GM12801 (cell line): Measurements from ENCODE around the gene SH2D7.

Source experiments
- TF ChIP-seq, protein P1 (sequence below): IDR thresholded peaks from one replicate; pipeline ENCODE4 v1.5.1; 2011; ENCODE audit warnings: control low read depth; ENCODE audit not compliant: insufficient read length; ENCODE audit errors: extremely low read depth

SH2D7 gene

GRCh38 chr15:78054966-78055365, 37.4 kb upstream of the SH2D7 start:
- TF ChIP-seq, protein P1, sequence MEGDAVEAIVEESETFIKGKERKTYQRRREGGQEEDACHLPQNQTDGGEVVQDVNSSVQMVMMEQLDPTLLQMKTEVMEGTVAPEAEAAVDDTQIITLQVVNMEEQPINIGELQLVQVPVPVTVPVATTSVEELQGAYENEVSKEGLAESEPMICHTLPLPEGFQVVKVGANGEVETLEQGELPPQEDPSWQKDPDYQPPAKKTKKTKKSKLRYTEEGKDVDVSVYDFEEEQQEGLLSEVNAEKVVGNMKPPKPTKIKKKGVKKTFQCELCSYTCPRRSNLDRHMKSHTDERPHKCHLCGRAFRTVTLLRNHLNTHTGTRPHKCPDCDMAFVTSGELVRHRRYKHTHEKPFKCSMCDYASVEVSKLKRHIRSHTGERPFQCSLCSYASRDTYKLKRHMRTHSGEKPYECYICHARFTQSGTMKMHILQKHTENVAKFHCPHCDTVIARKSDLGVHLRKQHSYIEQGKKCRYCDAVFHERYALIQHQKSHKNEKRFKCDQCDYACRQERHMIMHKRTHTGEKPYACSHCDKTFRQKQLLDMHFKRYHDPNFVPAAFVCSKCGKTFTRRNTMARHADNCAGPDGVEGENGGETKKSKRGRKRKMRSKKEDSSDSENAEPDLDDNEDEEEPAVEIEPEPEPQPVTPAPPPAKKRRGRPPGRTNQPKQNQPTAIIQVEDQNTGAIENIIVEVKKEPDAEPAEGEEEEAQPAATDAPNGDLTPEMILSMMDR = no peak

DNA sequence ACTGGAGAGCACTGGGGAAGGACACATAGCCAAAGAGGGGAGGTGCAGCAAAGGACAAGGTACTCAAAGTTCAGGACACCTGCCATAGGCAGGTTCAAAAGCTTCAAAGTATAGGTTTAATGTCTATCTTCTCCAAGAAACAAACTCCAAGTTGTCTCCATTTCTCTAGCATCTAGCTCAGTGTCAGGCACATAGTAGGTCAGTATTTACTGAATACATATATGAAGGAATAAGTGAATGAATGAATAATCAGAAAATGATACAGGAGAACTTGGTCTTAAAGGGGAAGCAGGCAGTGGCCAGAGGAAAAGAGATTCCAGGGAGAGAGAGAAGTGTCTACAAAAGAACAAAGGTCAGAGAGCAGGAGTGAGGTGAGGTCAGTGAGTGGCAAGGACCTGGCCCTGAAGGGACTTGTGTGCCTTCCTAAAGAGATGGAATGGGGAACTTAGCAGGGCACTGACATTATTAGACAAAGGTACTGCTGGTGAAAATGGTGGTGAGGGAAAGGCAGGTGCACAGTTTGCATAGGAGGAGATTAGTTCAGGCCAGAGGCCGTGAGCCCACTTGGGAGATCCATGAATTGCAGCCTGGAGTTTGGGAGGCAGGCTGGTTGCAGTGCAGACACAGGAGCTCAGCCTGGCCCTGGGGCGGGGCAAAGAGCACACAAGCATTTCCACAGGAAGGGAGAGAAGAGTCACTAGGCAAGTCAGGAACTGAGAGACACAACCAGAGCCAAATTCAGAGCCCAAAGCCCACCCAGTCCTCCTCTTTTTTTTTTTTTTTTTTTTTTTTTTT, 36.2 kb upstream of the SH2D7 start:
- TF ChIP-seq, protein P1 = no peak

- TF ChIP-seq, protein P1 = no peak
These were observed 35.6 kb upstream of the SH2D7 start for GRCh38 chr15:78056714-78057269.

DNA sequence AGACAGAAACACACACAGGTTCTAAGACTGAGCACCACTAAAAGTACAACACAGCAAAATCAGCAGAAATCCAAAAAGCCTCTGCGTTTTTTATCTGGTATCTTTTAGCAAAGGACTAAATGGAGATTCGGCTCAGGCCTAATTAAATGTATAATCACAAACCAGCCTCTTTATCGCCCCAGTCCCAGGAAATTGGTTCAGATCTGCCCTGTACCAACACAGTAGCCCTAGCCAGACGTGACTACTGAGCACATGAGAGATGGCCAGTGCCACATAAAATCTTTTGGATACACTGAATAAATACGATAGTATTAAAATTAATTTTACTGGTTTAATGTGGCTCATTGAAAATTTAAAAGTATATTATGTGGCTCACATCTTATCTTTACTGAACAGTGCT, 34.6 kb upstream of the SH2D7 start:
- TF ChIP-seq, protein P1 = no peak

- TF ChIP-seq, protein P1 = no peak
These were observed 33.9 kb upstream of the SH2D7 start for GRCh38 chr15:78058401-78058935.

DNA sequence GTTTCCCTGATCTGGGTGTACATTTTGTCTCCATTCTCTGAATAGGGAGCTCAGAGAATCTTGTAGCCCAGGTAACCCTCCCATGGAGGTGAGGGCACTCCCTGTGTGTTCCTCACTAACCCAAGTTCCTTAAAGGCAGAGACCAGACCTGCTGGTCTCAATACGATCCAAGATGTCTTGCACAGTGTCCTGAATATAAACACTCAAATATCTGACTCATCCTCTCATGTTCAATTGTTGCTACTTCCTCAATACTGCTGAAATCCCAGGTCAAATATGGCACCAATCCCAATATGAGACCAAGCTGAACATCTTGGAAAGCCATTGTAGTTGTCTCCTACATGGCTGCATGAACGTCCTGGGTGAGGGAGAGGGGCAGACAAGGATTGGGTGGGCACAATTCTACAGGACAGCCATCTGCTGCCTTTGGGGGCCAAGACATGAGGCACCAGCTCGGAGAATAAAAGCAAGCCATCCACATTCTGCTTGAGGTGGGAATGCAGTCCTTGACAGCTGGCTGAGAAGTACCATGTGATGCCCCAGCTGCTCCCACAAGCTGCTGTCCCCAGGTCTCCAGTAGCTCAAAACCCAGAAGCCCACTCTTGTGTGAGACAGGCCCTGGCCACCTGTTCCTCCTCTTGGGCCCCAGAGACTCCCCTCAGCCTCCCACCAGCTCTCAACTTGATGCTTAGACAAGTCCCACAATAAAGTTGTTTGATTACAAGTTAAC, 33.1 kb upstream of the SH2D7 start:
- TF ChIP-seq, protein P1 = no peak

GRCh38 chr15:78060232-78060631, 32.1 kb upstream of the SH2D7 start:
- TF ChIP-seq, protein P1 = no peak
